Heart left ventricle (tissue), 16 donors: ENCODE results near the gene RGSL1. TPM values are rescaled to one million over a fixed set of nuclear protein-coding genes. Genes with fewer than 3 reads are reported as not detected.
"Not testable (repeated sequence)": the region's sequence is repeated elsewhere in the genome, so short reads cannot be mapped to it uniquely, and the experiment has no call there.

ENCODE experiments used
- ATAC-seq, 4 donors: fragments of 200-7000 bp; cut with Tn5 transposase; one replicate each; pipeline ENCODE4 v1.9.1; 2020 to 2022; ENCODE audit warnings: moderate library complexity in 4 of 4, mild to moderate bottlenecking in 3 of 4, moderate number of reproducible peaks in 1 of 4
- DNase-seq, 5 donors: peaks; one replicate each; pipeline ENCODE4 v3.0.0-alpha.2; 2020
- H3K27ac ChIP-seq, 12 donors: fragments of 200-600 bp; sonication (generic) in 4 of 12; one replicate each; pipeline versions ENCODE4 v1.5.0 to v1.8.0; 2016 to 2022; ENCODE audit warnings: mild to moderate bottlenecking in 2 of 12
- H3K27me3 ChIP-seq, 9 donors: fragments of 200-600 bp; sonication (generic) in 2 of 9; one replicate each; pipeline versions ENCODE4 v1.5.1 to v1.8.0; 2016 to 2022; ENCODE audit warnings: mild to moderate bottlenecking in 3 of 9
- H3K36me3 ChIP-seq, 9 donors: fragments of 200-600 bp; sonication (generic) in 2 of 9; one replicate each; pipeline versions ENCODE4 v1.5.0 to v1.8.0; 2018 to 2022; ENCODE audit warnings: mild to moderate bottlenecking in 2 of 9
- H3K4me1 ChIP-seq, 12 donors: fragments of 200-600 bp; sonication (generic) in 4 of 12; one replicate each; pipeline versions ENCODE4 v1.5.0 to v1.8.0; 2016 to 2022; ENCODE audit warnings: mild to moderate bottlenecking in 3 of 12
- H3K4me3 ChIP-seq, 12 donors: fragments of 200-600 bp; sonication (generic) in 4 of 12; one replicate each; pipeline versions ENCODE4 v1.5.0 to v1.8.0; 2017 to 2022; ENCODE audit warnings: mild to moderate bottlenecking in 9 of 12, moderate library complexity in 4 of 12
- H3K9me3 ChIP-seq, 12 donors: fragments of 200-600 bp; sonication (generic) in 4 of 12; one replicate each; pipeline versions ENCODE4 v1.5.0 to v1.8.0; 2016 to 2022; ENCODE audit warnings: mild to moderate bottlenecking in 1 of 12
- CTCF ChIP-seq, 12 donors: fragments of 200-600 bp; sonication (generic) in 4 of 12; IDR thresholded peaks; one replicate each; pipeline versions ENCODE4 v1.5.0 to v1.8.0; 2018 to 2022; ENCODE audit warnings: antibody characterized with exemption in 12 of 12, mild to moderate bottlenecking in 5 of 12
- POLR2A ChIP-seq, 2 donors: fragments of 450-650 bp; IDR thresholded peaks; one replicate each; pipeline ENCODE4 v1.6.1; 2017; ENCODE audit warnings: antibody characterized with exemption in 2 of 2, mild to moderate bottlenecking in 2 of 2, moderate library complexity in 2 of 2
- WGBS, 4 donors: extraction: QIAGEN DNeasy Blood & Tissue Kit in 2 of 4; methylation state at CpG; one replicate each; pipeline versions ENCODE4 v1.1.5 to v1.1.7; 2013 to 2018; 5-methylcytosine and 5-hydroxymethylcytosine counted together
- intact Hi-C, 10 donors: fragments of 100-400 bp; cut with DNase I; formaldehyde crosslinking; loops; one replicate each; pipeline versions ENCODE4 v1.11.1 to v1.14.2; 2022
- polyA plus RNA-seq, 2 donors: library from polyadenylated mRNA; stranded (reverse); fragments of 200-250 nt; gene quantifications; one replicate each; pipeline ENCODE4 v1.2.3, GENCODE V29; 2013
- total RNA-seq, 9 donors: library from RNA; depleted of rRNA in 2 of 9; stranded (reverse); fragments of >200 nt in 2 of 9; fragmentation: NEBNext Ultra II Directional in 3 of 9; extraction: Animal tissue kit (Norgen Biotek cat#: 25700) in 3 of 9; gene quantifications; one replicate each; pipeline versions ENCODE4 v1.1.0 to v1.2.4, GENCODE V29; 2016 to 2023
- donor health status: ischemic (EF 13 %, LVEDD 7.1; RV severe dilation, severe dysfunction).
- donor health status: healthy with polysubstance abuse.
- donor health status: DM: no; HTN: yes; CAD: no.
- donor health status: DM: no; HTN: no; CAD: no.
- donor health status: ischemic (EF 25% LVEDD 6.9; RV normal size, moderate dysfunction).
- donor health status: ischemic (EF 25% LVEDD 5.7; RV mildly dilated, moderate dysfunction).
- donor health status: healthy.
- donor health status: DM: yes; HTN: yes; CAD: no.
- donor health status: ischemic (EF 35%, LVEDD 5.7; RV mildly dilated, moderate dysfunction).
- donor health status: nonischemic (EF 11% LVEDD 7.7; RV severe dilation, severe dysfunction).
- donor health status: DM: yes; HTN: yes; CAD: no.
- donor health status: PGD.
- donor health status: ischemic (EF 29% LVEDD 5.4; RV normal size, mild dysfunction).
- donor health status: nonischemic (EF 23%, LVEDD 6.1; RV moderate dilation, normal function).

The RGSL1 gene
- total and polyA plus RNA-seq, 11 donors: not detected

- Histone ChIP-seq H3K36me3 (no peaks in the 10 kb centered on the region), H3K4me3 (no peak overlapping the region), H3K27ac (no peak overlapping the region), H3K4me1 (no peaks in the 10 kb centered on the region), H3K9me3 (peaks cover 0 to 47% (median 17%) of the 10 kb centered on the region in 12 donors), H3K27me3 (no peaks in the 10 kb centered on the region)
- ATAC-seq (no peak), DNase-seq (no peak)
- TF ChIP-seq CTCF (IDR thresholded peaks at IDR 0.05) (no peak), POLR2A (IDR thresholded peaks at IDR 0.05) (no peak)
- intact Hi-C loops: no loop called here
These were observed 75.4 kb downstream of the RGSL1 start for GRCh38 chr1:182525342-182525741.

GRCh38 chr1:182527680-182528079 lies 77.7 kb downstream of the RGSL1 start:
- Histone ChIP-seq H3K4me3 (no peak overlapping the region), H3K27me3 (no peaks in the 10 kb centered on the region), H3K9me3 (peaks cover 0 to 47% (median 17%) of the 10 kb centered on the region in 12 donors), H3K36me3 (no peaks in the 10 kb centered on the region), H3K4me1 (no peaks in the 10 kb centered on the region), H3K27ac (no peak overlapping the region)
- 79 to 85% (median 84%) methylated on average over 2 of the region's 2 CpGs for WGBS, 4 donors
- no peak for TF ChIP-seq CTCF (IDR thresholded peaks at IDR 0.05)
- TF ChIP-seq POLR2A (IDR thresholded peaks at IDR 0.05): no peak
- no peak for ATAC-seq
- DNase-seq: no peak
- intact Hi-C loops: no loop called here

GRCh38 chr1:182528206-182528605 lies 78.3 kb downstream of the RGSL1 start:
- H3K27me3 ChIP-seq, DNase-seq, H3K4me3 ChIP-seq, intact Hi-C loops, H3K4me1 ChIP-seq, ATAC-seq, H3K27ac ChIP-seq, H3K36me3 ChIP-seq: not testable (repeated sequence)
- H3K9me3 ChIP-seq: peaks cover 0 to 47% (median 17%) of the 10 kb centered on the region in 12 donors
- 77 to 82% (median 79%) methylated on average over 5 of the region's 5 CpGs for WGBS, 4 donors

- Histone ChIP-seq H3K27me3 (no peaks in the 10 kb centered on the region), H3K36me3 (no peaks in the 10 kb centered on the region), H3K27ac (no peak overlapping the region), H3K4me1 (no peaks in the 10 kb centered on the region), H3K4me3 (no peak overlapping the region), H3K9me3 (peaks cover 0 to 6% (median 0%) of the 10 kb centered on the region in 12 donors)
- no peak for TF ChIP-seq POLR2A (IDR thresholded peaks at IDR 0.05)
- TF ChIP-seq CTCF (IDR thresholded peaks at IDR 0.05): no peak
- WGBS, 4 donors: 92 to 97% (median 96%) methylated on average over 2 of the region's 2 CpGs
- DNase-seq (no peak), ATAC-seq (no peak)
- intact Hi-C loops: no loop called here
These were observed 84.0 kb downstream of the RGSL1 start for GRCh38 chr1:182533896-182534295.

- H3K27me3 ChIP-seq: peaks cover 0 to 3% (median 0%) of the 10 kb centered on the region in 9 donors
- no peak for ATAC-seq
- peaks cover 0 to 12% (median 2%) of the 10 kb centered on the region in 12 donors for H3K9me3 ChIP-seq
- no peaks in the 10 kb centered on the region for H3K4me1 ChIP-seq
- no peak for DNase-seq
- no peaks in the 10 kb centered on the region for H3K36me3 ChIP-seq
- TF ChIP-seq CTCF (IDR thresholded peaks at IDR 0.05) (no peak), POLR2A (IDR thresholded peaks at IDR 0.05) (no peak)
- no peak overlapping the region for H3K4me3 ChIP-seq
- H3K27ac ChIP-seq: no peak overlapping the region
- intact Hi-C loops: no loop called here
These were observed 99.4 kb downstream of the RGSL1 start for GRCh38 chr1:182549346-182549745.
